Suprapubic skin (tissue), 3 donors: ENCODE results near the gene HEBP2.

Experiments used
- CTCF ChIP-seq, 2 donors: fragments of 200-600 bp in 1 of 2; fragments of 450-650 bp in 1 of 2; sonication (generic) in 1 of 2; IDR thresholded peaks; one replicate each; pipeline ENCODE4 v1.5.1; 2016 to 2019; ENCODE audit warnings: antibody characterized with exemption in 2 of 2, mild to moderate bottlenecking in 1 of 2, moderate library complexity in 1 of 2
- EP300 ChIP-seq: sonication (generic); formaldehyde crosslinking; IDR thresholded peaks from one replicate; pipeline ENCODE4 v1.6.1; 2017; ENCODE audit warnings: antibody characterized with exemption

GRCh38 chr6:138393871-138394783 is 9.9 kb upstream of the HEBP2 start:
- TF ChIP-seq CTCF (IDR thresholded peaks at IDR 0.05) (no peak), EP300 (no peak)
